Activated T-helper 1 cell treated with anti-CD3 and anti-CD28 coated beads, Interleukin-2, amount 50 U/mL, for 16 hours (primary cell): ENCODE results near the gene PALS2.

ENCODE experiments used
- DNase-seq, 2 donors: peaks; one replicate each; pipeline ENCODE4 v3.0.0-alpha.2; 2020; ENCODE audit warnings: low read depth in 1 of 2, low spot score in 1 of 2

Gene PALS2, protein sequence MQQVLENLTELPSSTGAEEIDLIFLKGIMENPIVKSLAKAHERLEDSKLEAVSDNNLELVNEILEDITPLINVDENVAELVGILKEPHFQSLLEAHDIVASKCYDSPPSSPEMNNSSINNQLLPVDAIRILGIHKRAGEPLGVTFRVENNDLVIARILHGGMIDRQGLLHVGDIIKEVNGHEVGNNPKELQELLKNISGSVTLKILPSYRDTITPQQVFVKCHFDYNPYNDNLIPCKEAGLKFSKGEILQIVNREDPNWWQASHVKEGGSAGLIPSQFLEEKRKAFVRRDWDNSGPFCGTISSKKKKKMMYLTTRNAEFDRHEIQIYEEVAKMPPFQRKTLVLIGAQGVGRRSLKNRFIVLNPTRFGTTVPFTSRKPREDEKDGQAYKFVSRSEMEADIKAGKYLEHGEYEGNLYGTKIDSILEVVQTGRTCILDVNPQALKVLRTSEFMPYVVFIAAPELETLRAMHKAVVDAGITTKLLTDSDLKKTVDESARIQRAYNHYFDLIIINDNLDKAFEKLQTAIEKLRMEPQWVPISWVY

DNA sequence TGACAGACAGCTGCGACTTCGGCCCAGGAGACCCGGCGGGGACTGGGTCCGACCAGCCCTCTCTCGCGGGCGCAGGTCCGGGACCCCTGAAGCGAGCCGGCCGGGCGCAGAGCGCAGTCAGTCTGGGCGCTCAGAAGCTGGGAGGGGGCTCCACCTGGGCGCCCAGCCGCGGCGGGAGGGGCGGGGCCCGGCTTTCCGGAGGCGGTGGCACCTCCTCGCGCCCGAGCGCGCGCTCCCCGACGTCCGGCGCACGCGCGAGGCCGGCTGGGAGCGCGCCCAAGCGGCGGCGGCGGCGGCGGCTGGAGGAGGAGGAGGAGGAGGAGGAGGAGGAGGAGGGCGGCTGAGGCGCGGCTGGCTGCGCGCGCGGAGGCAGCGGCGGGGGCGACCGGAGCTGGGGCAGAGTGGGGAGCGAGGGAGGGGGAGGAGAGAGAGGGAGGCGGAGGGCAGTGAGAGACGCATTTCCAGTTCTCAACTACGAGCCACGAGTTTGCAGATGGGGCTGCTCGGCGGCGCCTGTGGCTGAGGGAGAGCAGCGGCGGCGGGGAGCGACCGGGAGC, at the start of gene PALS2:
TSS of gene PALS2 (plus strand) at position 456 of the 557 bp plus-strand sequence. CDS start 50,216 bp downstream, outside the sequence.
- DNase-seq, result peak; percentile 55 to 68

DNA sequence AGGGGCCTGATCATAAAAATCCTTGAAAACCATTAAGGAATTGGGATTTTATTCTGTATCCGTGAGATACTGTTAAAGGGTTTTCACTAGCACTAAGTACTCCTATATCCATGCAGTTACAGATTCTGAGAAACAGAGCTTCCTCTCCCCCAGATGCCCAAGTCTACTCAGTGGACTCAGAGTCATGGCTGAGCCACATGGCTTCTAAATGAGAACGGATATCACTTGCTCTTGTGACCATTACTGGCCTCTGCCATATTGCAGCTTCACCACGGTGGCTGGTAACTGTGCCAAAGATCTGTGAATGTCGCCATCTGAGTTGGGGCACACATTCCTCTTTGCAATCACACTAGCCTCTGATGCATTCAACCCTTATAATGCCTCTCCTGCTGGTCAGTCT, 42.0 kb upstream of the PALS2 start:
- no peak for DNase-seq

DNA sequence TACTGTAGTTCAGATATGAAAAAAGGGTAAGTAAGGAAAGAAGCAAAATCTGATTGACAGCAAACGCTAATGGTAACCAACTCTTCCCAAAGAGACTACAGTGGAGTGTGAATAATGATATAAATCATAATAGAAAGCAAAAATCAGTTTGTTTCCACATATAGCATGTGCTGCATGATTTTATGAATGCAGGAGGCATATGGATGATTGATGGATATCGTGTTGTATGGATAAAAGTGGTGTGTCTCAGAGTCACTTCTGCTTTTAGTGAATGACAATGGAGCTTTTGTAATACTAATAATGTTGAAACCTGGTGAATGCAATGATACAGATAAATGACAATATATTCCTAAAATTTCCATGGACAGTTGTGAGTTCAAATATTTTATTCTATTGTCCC, 36.6 kb upstream of the PALS2 start:
- DNase-seq, result no peak

DNA sequence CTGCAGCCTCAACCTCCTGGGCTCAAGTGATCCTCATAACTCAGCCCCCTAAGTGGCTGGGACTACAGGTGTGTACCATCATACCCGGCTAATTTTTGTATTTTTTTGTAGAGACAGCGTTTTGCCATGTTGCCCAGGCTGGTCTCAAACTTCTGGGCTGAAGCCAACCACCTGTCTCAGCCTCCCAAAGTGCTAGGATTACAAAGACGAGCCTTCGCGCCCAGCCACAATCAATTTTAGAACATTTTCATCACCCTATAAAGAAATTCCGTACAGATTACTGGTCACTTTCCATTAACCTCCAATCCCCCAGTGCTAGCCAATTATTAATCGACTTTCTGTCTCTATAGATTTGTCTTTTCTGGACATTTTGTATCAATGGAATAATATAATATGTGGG, 32.3 kb upstream of the PALS2 start:
- no peak for DNase-seq

DNA sequence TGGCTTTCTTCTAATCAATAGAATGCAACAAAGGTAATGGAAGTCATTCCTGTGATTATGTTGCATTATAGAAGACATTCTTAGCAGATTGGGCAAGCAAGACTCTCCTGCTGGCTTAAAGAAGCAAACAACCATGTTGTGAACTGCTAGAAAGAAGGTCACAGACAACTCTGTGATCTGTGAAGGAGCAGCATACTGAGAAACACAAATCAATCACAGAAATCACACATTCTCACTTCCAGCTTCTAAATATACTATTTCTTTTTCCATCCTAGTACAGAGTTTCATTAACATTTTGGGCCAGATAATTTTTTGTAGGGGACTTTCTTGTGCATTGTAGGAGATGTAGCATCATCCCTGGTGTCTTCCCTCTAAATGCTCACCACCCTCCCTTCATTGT, 28.0 kb upstream of the PALS2 start:
- DNase-seq, result no peak

DNA sequence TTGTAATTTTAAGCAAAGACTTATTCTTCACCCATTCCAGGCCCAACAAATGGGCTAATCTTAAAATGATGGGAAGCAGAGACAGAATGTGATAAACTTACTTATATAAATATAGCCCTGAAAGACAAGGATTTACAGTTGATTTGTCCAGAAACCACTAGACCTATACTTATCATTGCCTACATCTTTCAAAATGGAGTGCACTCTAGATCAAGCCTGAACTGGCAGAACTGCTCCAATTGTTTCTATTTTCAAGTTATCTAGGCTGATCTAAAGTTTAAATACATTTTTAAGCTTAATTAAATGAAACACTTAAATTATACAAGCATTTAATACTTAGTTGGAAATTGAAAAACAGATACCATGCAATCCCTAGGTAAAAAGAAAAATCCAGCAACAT, 24.9 kb upstream of the PALS2 start:
- no peak for DNase-seq

DNA sequence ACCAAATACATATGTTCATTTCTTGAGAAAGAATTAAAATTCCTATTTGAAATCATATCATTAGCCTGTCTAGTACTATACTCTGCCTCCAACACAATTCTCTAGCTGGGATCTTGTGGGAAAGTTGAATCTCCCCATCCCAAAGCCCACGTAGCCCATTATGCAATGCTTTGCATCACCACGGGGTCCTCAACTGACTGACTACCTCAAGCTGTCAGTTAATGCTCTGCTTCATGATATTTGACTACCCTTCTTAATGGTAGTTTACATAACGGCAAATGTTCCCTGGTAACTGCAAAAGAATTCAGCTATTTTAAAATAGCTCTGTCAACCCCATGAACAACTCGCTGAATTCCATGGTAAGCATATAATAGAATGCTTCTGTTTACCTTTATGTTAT, 23.3 kb upstream of the PALS2 start:
- DNase-seq, result no peak

DNA sequence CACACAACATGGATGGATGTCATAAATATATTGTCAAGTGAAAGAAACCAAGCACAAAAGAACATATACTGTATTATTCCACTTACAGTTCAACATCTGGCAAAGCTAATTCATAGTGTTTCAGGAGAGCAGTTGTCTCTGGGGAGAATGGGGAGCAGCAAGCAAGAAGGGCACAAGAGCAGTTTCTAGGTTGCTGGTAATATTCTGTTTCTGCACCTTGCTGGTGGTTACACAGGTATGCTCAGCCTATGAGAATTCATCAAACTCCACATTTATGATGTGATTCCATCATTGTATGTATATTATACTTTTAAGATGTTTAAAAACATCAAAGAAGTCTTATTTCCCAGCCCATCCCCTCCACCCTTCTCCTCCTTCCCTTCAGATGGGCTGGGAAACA, 18.1 kb upstream of the PALS2 start:
- no peak for DNase-seq

DNA sequence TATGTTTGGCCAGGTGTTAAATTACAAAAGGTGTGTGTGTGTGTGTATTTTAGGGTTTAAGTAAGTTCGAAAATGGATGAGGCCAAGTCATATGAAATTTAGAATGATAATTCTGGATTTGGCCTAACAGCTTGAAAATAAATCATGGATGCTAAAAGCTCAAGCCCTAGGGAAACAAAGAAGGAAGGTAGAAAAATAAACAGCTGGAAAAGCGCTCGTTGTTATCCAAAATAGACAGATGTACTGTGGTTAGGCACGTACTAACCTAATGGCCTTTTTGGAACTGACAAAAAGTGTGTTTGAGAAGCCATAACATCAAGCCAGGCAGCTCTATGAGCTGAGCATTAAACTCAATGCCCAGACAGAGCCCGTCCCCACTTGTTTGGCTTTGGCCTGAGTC, 17.5 kb upstream of the PALS2 start:
- no peak for DNase-seq

DNA sequence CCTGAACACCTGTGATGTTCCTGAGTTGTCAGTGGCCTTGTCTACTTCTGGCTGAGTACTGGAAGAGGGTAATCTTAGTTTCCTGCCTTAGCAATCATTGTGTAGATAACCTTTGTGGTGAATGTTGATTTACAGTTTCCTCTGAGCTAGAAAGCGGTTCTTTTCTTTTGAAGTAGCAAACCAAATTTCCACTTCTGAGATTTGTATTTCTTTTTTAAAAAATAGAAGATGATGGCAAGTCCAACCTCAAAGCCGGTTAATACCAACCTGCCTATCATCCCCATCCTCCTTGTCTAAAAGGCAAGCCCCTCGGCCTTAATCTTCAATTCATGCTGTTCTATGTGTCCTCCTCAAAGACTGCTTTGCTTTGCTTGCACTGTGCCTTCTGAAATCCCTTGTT, 12.5 kb upstream of the PALS2 start:
- DNase-seq, result no peak

DNA sequence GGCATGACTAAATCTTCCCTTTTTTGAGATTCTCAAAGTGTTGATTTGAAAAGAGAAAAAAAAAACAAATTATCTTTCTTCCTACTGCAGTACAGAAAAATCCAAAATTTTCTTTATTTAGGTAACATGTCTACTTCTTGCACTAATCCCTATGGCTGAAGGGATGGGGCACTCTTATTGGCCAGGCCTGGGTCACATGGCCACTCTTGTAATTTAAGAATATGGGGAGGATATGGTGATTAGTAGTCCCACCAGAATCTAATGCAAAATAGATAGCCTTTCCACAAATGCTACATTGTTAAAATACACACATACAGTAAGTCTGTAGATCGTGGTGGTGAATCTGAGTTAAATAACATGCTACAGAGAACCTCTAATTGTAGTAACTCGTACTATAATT, 7.0 kb upstream of the PALS2 start:
- DNase-seq, result no peak

DNA sequence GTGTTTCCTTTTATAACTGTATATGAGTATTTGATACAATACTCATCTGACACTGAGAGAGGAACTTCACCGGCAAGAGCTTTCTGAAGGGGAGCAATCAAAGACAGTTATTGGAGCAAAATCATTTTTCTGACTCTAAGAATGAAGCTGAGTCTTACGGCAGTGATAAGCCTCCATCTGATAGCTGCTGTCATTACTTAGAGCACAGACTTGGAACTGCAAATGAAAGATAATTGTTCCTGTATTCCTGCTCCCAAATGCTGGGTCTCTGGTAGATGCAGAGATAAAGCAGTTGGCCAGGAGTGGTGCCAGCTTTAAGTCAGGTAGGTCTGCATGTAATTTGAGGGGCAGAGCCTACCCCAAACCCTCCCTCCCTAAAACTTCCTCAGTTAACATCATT, 2.3 kb upstream of the PALS2 start:
- no peak for DNase-seq

DNA sequence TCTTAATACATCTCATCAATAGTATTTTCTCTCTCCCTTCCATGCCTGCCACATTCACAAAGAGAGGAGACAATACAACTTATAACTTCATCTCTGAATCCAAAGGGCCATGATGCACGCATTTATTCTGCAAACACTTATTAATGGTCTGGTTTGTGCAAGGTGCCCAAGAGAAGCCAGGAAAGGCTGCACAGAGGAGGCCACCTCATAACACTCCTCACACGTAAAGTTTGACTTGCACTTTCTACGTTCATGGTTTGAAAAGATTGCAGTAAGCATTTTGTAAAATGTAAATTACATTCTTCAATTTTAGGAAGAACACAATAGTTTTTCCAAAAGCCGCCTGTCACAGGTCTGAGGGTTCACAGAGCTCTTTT, 1.2 kb upstream of the PALS2 start:
- DNase-seq, result no peak

DNA sequence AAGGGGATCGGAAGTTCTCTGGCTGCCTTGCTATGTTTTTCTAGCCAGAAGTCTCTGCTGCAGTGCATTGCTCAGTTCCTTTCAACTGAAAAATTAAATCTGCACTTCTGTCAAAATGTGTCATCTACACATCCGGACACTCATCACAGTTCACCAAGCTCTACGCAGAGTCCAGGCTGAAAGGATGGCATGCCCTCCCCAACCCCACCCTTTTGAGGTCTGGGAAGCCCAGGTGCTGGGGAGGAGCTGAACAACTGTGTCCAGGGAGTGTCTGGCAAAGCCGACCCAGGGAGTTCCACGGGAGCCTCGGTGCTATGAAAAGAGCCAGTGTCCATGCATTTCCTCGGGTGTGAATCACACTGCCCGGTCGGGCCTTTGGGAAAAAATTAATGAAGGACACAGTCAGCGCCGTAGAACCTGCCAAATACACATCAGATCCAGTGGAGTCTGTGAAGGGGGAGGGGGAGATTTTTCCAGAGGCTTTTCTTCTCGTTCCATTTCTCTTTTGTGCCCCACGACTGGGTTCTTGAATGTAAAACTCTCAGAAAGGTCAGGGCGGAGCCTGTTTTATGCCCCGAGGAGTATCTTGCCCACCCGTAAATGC, 757 bp upstream of the PALS2 start:
- DNase-seq, result no peak

DNA sequence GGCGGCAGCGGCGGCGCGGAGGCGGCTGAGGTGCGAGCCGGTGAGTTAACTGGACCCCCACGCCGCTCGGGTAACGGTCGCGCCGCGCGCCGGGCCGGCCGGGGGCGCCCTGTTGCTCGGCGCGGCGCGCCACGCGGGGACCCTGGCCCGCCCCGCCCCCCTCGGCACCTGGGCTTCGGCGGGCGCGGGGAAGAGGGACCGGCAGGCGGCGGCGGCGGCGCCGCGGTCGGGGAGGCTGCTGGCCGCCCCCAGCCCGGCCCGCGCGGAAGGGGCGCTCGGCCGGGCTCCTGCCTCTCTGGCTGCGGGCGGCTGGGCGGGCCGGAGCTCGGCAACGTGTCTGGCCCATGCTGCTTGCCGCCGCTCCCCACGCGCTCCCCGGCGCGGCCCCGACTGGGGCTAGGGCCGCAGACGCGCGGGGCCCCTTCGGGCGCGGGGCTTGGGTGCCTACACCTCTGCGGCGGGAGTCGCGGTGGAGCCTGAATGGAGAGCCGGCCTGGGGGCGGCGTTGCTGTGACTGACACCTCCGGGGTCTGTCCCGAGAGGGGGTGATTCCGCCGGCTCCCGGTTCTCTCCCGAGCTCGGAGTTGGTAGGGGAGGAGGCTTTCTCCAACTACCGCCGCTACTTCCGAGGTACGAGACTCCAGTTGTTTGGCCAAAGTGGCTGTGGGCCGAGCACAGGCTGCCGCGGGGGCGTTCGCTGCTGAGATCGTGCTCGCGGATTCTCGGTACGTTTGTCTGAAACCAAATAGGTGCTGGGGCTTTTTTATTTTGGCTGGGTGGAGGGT, 494 bp downstream of the PALS2 start:
- DNase-seq, result peak in 1 of 2 donors; percentile 15

DNA sequence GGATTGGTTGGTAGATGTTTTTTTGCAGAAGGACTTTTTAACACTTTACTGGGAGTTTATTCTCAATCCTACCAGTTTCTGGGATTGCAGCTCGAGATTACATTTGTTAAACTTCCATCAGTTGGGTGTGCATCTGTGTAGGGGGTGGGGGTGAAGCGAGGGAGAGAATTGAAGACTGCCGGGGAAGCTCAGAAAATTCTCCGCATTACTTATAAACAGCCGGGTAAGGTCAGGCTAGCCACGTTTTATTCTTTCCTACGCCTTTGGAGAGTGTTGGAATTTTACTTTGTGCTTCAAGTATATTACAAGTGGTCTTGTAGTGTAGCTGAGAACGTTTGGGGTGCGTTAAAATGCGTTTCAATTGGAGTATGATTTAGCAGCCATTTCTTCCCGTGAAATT, 1.1 kb downstream of the PALS2 start:
- DNase-seq, result no peak

DNA sequence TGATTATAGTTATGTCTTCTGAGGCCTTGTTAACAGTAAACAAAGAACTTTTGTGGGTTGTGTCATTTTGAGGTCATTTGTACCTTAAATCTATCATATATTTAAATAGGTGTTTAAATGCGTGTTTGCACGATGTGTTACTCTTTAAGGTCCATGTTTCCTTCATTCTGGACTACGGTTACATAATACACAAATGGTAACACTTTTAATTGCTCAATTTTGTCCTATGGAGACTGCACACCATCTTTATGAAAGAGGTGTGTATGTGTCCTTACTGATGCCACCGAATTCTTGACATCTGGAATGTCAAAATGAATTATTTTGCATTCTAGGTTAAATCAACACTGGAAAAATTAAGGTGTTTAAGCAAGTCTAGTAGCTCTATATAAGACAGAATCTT, 1.7 kb downstream of the PALS2 start:
- no peak for DNase-seq

DNA sequence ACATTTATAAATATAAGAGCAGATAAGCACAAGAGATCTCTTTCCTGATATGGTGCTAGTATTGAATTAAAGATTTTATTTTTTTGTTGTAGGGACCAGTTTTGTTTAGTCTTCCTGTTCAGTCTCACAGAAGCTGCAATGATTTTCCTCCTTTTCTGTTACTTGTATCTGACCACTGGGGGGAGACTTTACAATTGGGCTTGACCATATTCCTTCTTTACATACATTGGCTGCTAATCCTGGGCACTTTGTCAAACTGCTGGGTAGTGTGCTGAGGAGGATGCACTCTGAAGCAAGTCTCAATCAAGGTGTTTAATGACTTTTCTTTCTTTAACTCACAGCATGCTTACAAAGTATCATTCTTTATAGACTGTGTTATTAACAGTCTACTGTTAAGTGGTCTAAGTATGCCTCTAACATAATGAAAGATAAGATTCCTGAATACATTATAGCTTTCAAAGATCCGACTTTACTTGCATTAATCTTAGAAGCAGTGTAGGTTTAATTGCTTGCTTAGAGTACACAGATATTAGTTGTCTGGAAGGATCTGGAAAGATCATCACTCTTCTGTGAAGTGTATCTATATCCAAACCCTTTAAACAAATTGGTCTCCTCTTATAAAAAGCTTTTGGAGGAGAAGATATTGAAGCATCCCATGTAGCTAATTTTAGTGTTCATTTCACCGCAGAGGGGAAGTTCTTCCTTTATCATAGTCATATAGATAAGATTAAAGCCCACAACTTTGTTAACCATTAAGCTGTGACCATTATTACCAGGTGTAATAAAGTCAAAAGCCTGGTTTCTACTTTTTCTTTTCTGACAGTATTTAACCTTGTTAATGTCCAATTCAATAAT, 3.1 kb downstream of the PALS2 start:
- no peak for DNase-seq

DNA sequence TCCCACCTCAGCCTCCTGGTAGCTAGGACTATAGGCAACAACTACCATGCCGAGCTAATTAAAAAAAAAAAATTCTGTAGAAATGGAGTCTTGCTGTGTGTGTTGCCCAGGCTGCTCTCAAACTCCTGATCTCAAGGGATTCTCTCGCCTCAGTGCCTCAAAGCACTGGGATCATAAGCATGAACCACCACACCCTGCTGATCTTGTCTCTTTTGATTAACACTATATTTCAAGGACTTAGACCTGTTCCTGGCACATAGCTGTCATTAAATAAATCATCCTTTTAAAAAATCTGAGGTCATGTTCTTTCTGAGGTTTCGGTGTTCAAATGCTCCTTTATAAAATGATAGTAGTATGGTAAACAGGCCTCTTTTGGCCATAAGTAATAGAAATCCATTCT, 4.8 kb downstream of the PALS2 start:
- DNase-seq, result no peak

DNA sequence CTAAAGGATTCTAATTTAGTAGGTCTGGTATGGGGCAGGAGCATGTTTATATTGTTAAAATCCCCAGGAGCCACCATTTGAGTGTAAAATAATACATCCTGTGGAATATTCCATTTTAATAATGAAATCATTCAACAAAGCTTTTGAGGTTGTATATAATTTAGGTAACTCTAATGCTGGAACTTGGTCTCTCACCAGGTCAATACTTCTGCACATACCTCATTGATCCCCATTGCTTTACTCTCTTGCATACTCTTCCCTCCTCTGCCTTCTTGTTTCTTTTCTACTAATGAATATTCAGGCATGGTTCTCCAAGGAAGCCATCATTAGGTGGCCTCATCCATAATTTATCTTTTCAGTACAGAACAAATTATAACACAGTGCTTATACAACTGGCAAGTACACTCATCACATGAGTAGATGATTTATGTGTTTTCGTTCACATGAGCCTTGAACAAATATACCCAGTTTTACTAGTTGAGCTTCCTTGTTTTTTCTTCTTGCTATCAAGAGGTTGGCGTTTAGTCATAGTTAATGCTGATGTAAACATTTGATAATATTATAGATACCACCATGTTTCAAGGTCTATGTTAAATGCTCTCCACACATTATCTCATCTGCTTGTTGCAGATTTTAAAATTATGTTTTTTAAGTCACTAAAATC, 7.2 kb downstream of the PALS2 start:
- no peak for DNase-seq
